Lower leg skin (tissue), 3 donors: ENCODE data around the gene TPM1.

ENCODE experiments used
- POLR2A ChIP-seq, 2 donors: fragments of 450-650 bp; IDR thresholded peaks; one replicate each; pipeline ENCODE4 v1.6.1; 2016 to 2017; ENCODE audit warnings: antibody characterized with exemption in 2 of 2, mild to moderate bottlenecking in 1 of 2, moderate library complexity in 1 of 2
- TF ChIP-seq, protein P1 (sequence below), 3 donors: fragments of 450-650 bp; IDR thresholded peaks; one replicate each; pipeline ENCODE4 v1.5.1; 2016; ENCODE audit warnings: antibody characterized with exemption in 3 of 3, mild to moderate bottlenecking in 3 of 3, moderate library complexity in 2 of 3

GRCh38 chr15:63083044-63083443 is 40.5 kb downstream of the TPM1 start:
- TF ChIP-seq, protein P1, sequence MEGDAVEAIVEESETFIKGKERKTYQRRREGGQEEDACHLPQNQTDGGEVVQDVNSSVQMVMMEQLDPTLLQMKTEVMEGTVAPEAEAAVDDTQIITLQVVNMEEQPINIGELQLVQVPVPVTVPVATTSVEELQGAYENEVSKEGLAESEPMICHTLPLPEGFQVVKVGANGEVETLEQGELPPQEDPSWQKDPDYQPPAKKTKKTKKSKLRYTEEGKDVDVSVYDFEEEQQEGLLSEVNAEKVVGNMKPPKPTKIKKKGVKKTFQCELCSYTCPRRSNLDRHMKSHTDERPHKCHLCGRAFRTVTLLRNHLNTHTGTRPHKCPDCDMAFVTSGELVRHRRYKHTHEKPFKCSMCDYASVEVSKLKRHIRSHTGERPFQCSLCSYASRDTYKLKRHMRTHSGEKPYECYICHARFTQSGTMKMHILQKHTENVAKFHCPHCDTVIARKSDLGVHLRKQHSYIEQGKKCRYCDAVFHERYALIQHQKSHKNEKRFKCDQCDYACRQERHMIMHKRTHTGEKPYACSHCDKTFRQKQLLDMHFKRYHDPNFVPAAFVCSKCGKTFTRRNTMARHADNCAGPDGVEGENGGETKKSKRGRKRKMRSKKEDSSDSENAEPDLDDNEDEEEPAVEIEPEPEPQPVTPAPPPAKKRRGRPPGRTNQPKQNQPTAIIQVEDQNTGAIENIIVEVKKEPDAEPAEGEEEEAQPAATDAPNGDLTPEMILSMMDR (IDR thresholded peaks at IDR 0.05) = no peak
- no peak for TF ChIP-seq POLR2A (IDR thresholded peaks at IDR 0.05)
